ENCODE results near the gene IGF2BP2. TPM values are rescaled to one million over a fixed set of nuclear protein-coding genes. Genes with fewer than 3 reads are reported as not detected.

The IGF2BP2 gene
- total and polyA plus RNA-seq, 2 of the 13 experiments (the other 11 are each of a cell fraction or from before 2014, with no cell fraction given): 6.5 to 46.0 TPM

- peaks cover 94% of the 10 kb centered on the region for H3K79me2 ChIP-seq (ENCODE audit: insufficient read depth, low read length)
- DNase-seq (ENCODE audit: low spot score) (no peak), FAIRE-seq (no peak), ATAC-seq (no peak)
- intact Hi-C loops (cut with micrococcal nuclease; ENCODE audit: unreplicated experiment): no loop called here
- peaks cover 0 to 2% of the 10 kb centered on the region in 2 experiments; a peak in 1 of 5 replicates for H3K36me3 ChIP-seq (replicated peaks in 1 of 2; ENCODE audit: control insufficient read depth in 1 of 2, insufficient read depth in 2 of 2, low read length in 2 of 2)
- ChIA-PET CTCF (ENCODE audit: low intra/inter-chr PET ratio, low total read pairs) (no interaction called here), POLR2A (no interaction called here)
- no TSS peak for BruUV-seq (replicated peaks)
- WGBS (ENCODE audit: low lambda C conversion rate): 95% methylated on average over 3 of the region's 3 CpGs
- H4K20me1 ChIP-seq (ENCODE audit: insufficient read depth, low read length): peaks cover 99% of the 10 kb centered on the region
- H3K27me3 ChIP-seq (ENCODE audit: control insufficient read depth in 1 of 2, insufficient read depth in 2 of 2, low read length in 2 of 2): no peaks in the 10 kb centered on the region
- in situ Hi-C loops (cut with HindIII; ENCODE audit: extremely low pct_ligation_motif_present, low pct_unique_long_range_greater_than_20kb): no loop called here
- H3K9me3 ChIP-seq (ENCODE audit: low read length): no peaks in the 10 kb centered on the region
- H2AFZ ChIP-seq (ENCODE audit: low read length): no peak overlapping the region
- H3K4me3 ChIP-seq (replicated peaks in 1 of 3; ENCODE audit: insufficient read depth in 1 of 3, low read depth in 2 of 3, low read length in 3 of 3): no peak overlapping the region
- H3K27ac ChIP-seq (ENCODE audit: extremely low read length, insufficient read depth, low read length): no peak overlapping the region
- peaks cover 92% of the 10 kb centered on the region for H3K4me1 ChIP-seq (ENCODE audit: insufficient read depth, low read length)
- H3K9ac ChIP-seq (ENCODE audit: insufficient read depth, low read depth, low read length): no peak overlapping the region
- TF ChIP-seq ZNF274 (CRISPR knock-in tag; IDR thresholded peaks at IDR 0.05) (no peak), CEBPB (IDR thresholded peaks at IDR 0.05; ENCODE audit: borderline replicate concordance, low read depth, low read length) (no peak), MTF2 (CRISPR knock-in tag; IDR thresholded peaks at IDR 0.05; ENCODE audit: borderline replicate concordance) (no peak), MED13 (CRISPR knock-in tag; IDR thresholded peaks at IDR 0.05) (no peak), MTERF4 (CRISPR knock-in tag; IDR thresholded peaks at IDR 0.05) (no peak), PRPF4 (IDR thresholded peaks at IDR 0.05; ENCODE audit: low read depth, low read length, poor library complexity, severe bottlenecking) (no peak), ZKSCAN5 (CRISPR knock-in tag; IDR thresholded peaks at IDR 0.05) (no peak), HOMEZ (CRISPR knock-in tag; IDR thresholded peaks at IDR 0.05; ENCODE audit: low read depth) (no peak), UBTF (CRISPR knock-in tag; IDR thresholded peaks at IDR 0.05) (no peak), SUZ12 (IDR thresholded peaks at IDR 0.05; ENCODE audit: low read depth, low read length) (no peak), ZBTB42 (CRISPR knock-in tag; IDR thresholded peaks at IDR 0.05) (no peak), TFE3 (CRISPR knock-in tag; IDR thresholded peaks at IDR 0.05) (no peak), ZNF124 (CRISPR knock-in tag; IDR thresholded peaks at IDR 0.05) (no peak)
- H3K4me2 ChIP-seq (ENCODE audit: low read depth, low read length): no peak overlapping the region
Measured at GRCh38 chr3:185792955-185793354, 31.9 kb downstream of the IGF2BP2 start.
